Cardiac muscle cell (in vitro differentiated cells and primary cell): ENCODE results near the gene ISG20. TPM values are rescaled to one million over a fixed set of nuclear protein-coding genes. Genes with fewer than 3 reads are reported as not detected.
A peak's percentile ranks its signal among the peaks of the same experiment; 100 is the strongest.

Experiments
- DNase-seq, 2 donors: peaks; one replicate each; pipeline versions ENCODE4 v3.0.0 to v3.0.0-alpha.2; 2010 to 2017; ENCODE audit warnings: low read depth in 1 of 2, low spot score in 1 of 2
- H3K27ac ChIP-seq: fragments of 200-600 bp; sonication (generic); 2 replicates; pipeline ENCODE4 v1.5.1; 2016
- H3K27me3 ChIP-seq: fragments of 200-600 bp; sonication (generic); 2 replicates; pipeline ENCODE4 v1.6.0; 2016; ENCODE audit warnings: control low read depth
- H3K36me3 ChIP-seq: fragments of 200-600 bp; sonication (generic); 2 replicates; pipeline ENCODE4 v1.5.1; 2016; ENCODE audit warnings: control low read depth
- H3K4me1 ChIP-seq: fragments of 200-600 bp; sonication (generic); 2 replicates; pipeline ENCODE4 v1.8.1; 2017; ENCODE audit warnings: low read depth, mild to moderate bottlenecking, mixed run types
- H3K4me3 ChIP-seq: fragments of 200-600 bp; sonication (generic); 2 replicates; pipeline ENCODE4 v1.5.1; 2016; ENCODE audit warnings: mild to moderate bottlenecking
- H3K9me3 ChIP-seq: fragments of 200-600 bp; sonication (generic); 2 replicates; pipeline ENCODE4 v1.5.1; 2017; ENCODE audit warnings: low read depth, mild to moderate bottlenecking, control low read depth
- polyA plus RNA-seq: library from polyadenylated mRNA; unstranded; fragments of >200 nt; fragmentation: Nextera tagmentation; extraction: Ambion mirVana; gene quantifications from 2 replicates; pipeline ENCODE4 v1.2.1, GENCODE V29; 2016
- total RNA-seq: library from RNA; depleted of rRNA; stranded (reverse); fragments of >200 nt; gene quantifications from 2 replicates; pipeline ENCODE4 v1.2.3, GENCODE V29; 2016
- TF ChIP-seq, protein P1 (sequence below): IDR thresholded peaks from 2 replicates; pipeline ENCODE4 v1.5.1; 2012; ENCODE audit warnings: low read depth, mild to moderate bottlenecking, low read length

Gene ISG20
- total and polyA plus RNA-seq, 2 experiments from 2014 or later, result 0.69 TPM; not detected in 1

DNA sequence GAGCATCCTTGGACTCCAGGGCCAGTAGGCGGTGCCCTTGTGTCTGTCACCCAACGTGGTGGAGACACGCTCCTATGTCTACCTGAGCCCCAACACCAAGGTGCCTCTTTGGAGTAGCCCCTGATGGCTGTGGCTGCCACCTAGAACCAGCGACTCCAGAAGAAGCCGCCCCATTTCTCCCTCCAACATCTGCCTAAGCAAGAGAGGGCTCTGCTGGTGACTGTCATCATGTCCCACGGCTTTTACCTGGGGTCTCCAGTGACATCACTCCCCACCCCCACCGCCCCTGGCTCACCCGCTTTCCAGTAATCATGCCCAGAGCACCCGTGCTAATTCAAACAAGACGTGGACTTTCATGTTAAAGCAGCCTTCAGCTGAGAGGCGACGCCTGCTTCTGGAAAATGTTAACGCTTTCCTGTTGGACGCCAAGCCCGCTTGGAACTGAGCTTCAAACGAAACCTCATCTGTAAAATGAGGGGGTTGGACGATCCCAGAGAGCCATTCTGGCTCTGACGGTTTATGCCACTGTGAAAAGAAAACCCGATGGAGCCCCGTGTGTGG lies 57.0 kb downstream of the ISG20 start:
- no peak overlapping the region for H3K27ac ChIP-seq
- TF ChIP-seq, protein P1, sequence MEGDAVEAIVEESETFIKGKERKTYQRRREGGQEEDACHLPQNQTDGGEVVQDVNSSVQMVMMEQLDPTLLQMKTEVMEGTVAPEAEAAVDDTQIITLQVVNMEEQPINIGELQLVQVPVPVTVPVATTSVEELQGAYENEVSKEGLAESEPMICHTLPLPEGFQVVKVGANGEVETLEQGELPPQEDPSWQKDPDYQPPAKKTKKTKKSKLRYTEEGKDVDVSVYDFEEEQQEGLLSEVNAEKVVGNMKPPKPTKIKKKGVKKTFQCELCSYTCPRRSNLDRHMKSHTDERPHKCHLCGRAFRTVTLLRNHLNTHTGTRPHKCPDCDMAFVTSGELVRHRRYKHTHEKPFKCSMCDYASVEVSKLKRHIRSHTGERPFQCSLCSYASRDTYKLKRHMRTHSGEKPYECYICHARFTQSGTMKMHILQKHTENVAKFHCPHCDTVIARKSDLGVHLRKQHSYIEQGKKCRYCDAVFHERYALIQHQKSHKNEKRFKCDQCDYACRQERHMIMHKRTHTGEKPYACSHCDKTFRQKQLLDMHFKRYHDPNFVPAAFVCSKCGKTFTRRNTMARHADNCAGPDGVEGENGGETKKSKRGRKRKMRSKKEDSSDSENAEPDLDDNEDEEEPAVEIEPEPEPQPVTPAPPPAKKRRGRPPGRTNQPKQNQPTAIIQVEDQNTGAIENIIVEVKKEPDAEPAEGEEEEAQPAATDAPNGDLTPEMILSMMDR, result no peak
- no peaks in the 10 kb centered on the region for H3K9me3 ChIP-seq
- H3K36me3 ChIP-seq, result no peaks in the 10 kb centered on the region
- H3K27me3 ChIP-seq, result peaks cover 22% of the 10 kb centered on the region
- H3K4me1 ChIP-seq, result no peaks in the 10 kb centered on the region
- DNase-seq, result peak in 1 of 2 donors; percentile 13
- no peak overlapping the region for H3K4me3 ChIP-seq

- Histone ChIP-seq H3K4me1 (no peaks in the 10 kb centered on the region), H3K27me3 (peaks cover 22% of the 10 kb centered on the region), H3K9me3 (no peaks in the 10 kb centered on the region), H3K27ac (no peak overlapping the region), H3K4me3 (no peak overlapping the region), H3K36me3 (no peaks in the 10 kb centered on the region)
- TF ChIP-seq, protein P1, result no peak
- DNase-seq, result no peak
Observed at GRCh38 chr15:88696254-88696653, 57.4 kb downstream of the ISG20 start.

DNA sequence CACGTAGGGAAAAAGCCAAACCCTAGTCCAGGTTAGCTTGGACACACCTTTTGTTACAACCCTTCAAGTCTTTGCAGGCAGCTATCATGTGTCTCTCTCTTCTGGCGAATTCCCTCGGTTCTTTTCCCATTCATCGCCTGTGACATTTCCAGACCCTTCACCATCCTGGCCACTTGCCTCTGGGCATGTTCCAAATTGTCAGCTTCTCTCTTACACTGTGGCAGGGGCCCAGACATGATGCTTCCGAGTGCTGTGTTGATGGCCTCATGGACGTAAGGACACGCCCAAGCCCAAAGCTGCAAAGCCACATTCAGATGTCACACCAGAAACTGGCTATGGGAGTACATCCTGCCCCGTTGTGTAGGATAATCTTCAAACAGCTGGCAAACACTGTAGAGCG lies 58.5 kb downstream of the ISG20 start:
- no peak overlapping the region for H3K27ac ChIP-seq
- TF ChIP-seq, protein P1, result no peak
- DNase-seq, result no peak
- no peaks in the 10 kb centered on the region for H3K36me3 ChIP-seq
- H3K9me3 ChIP-seq, result no peaks in the 10 kb centered on the region
- no peak overlapping the region for H3K4me3 ChIP-seq
- H3K4me1 ChIP-seq, result no peaks in the 10 kb centered on the region
- H3K27me3 ChIP-seq, result peaks cover 28% of the 10 kb centered on the region

DNA sequence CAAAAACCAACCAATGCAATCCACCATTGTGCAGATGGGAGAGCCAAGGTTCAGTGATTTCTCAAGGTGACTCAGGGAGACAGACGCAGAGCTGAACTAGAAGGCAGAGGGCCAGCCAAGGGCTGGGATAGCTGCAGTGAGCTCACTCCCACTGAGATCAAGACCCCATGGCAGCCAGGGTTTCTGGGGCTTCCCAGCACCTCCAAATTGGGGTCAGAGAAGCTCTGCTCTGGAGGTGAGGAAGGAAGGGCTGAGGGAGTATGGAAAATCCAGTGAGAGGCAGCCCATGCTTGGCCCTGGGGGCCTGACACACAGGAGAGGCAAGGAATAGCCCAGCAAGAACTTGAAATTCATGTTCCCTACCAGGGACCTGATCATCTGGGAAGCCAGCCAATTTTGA lies 61.0 kb downstream of the ISG20 start:
- H3K27ac ChIP-seq, result no peak overlapping the region
- TF ChIP-seq, protein P1, result no peak
- H3K4me3 ChIP-seq, result no peak overlapping the region
- no peak for DNase-seq
- H3K36me3 ChIP-seq, result no peaks in the 10 kb centered on the region
- no peaks in the 10 kb centered on the region for H3K4me1 ChIP-seq
- no peaks in the 10 kb centered on the region for H3K9me3 ChIP-seq
- peaks cover 54% of the 10 kb centered on the region for H3K27me3 ChIP-seq

DNA sequence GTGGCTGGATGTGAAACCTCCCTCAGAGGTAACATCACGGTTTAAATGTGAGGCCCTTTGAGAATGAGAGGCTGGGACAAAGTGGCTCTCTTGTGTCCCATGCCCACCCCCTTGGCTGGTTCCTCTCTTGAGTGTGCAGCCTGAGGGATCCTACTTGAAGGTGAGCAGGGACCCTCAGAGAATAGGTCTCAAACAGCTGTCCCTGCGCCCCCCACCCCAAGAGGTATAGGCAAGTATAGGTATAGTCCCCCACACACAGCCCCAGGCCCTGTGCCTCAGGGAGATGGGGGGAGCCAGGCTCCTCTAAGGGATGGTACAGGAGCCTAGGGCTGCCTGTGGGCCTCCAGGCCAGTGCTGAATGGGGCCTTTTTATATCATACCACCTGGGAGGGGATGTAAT lies 61.9 kb downstream of the ISG20 start:
- no peak overlapping the region for H3K27ac ChIP-seq
- no peaks in the 10 kb centered on the region for H3K4me1 ChIP-seq
- DNase-seq, result no peak
- H3K4me3 ChIP-seq, result no peak overlapping the region
- no peaks in the 10 kb centered on the region for H3K36me3 ChIP-seq
- H3K27me3 ChIP-seq, result peaks cover 62% of the 10 kb centered on the region
- TF ChIP-seq, protein P1, result no peak
- H3K9me3 ChIP-seq, result no peaks in the 10 kb centered on the region
